22Rv1 (cell line): ENCODE data around the gene PPP4C.

Experiments
- ZFX ChIP-seq: fragments of 450-650 bp; IDR thresholded peaks from 2 replicates; pipeline ENCODE4 v1.6.1; 2017; ENCODE audit warnings: antibody characterized with exemption, borderline replicate concordance
- TF ChIP-seq, protein P1 (sequence below): fragments of 450-650 bp; IDR thresholded peaks from 2 replicates; pipeline ENCODE4 v1.5.1; 2017; ENCODE audit warnings: mild to moderate bottlenecking

DNA sequence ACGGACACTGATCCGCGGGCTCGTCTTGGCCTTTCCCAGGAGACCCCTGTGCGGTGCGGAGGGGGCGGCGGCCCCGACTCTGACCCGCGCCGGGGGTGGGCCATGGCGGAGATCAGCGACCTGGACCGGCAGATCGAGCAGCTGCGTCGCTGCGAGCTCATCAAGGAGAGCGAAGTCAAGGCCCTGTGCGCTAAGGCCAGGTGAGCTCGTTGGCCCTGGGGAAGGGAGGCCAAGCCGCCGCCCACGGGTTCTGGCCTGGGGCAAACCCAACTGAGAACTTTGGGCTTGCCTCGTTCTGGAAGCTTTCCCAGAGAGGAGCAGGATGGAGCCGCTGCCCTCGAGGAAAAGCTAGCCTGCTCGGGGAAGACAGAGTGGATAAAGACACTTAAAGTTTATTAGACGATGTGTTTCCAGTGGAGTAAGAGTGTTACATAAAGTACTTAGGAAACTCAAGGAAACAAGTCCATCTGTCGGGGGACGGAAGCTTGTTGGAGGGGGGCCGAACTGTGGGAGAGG is 540 bp downstream of the PPP4C start:
- TF ChIP-seq, protein P1, sequence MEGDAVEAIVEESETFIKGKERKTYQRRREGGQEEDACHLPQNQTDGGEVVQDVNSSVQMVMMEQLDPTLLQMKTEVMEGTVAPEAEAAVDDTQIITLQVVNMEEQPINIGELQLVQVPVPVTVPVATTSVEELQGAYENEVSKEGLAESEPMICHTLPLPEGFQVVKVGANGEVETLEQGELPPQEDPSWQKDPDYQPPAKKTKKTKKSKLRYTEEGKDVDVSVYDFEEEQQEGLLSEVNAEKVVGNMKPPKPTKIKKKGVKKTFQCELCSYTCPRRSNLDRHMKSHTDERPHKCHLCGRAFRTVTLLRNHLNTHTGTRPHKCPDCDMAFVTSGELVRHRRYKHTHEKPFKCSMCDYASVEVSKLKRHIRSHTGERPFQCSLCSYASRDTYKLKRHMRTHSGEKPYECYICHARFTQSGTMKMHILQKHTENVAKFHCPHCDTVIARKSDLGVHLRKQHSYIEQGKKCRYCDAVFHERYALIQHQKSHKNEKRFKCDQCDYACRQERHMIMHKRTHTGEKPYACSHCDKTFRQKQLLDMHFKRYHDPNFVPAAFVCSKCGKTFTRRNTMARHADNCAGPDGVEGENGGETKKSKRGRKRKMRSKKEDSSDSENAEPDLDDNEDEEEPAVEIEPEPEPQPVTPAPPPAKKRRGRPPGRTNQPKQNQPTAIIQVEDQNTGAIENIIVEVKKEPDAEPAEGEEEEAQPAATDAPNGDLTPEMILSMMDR, result no peak
- no peak for TF ChIP-seq ZFX
